ENCODE measurements around the gene BEND6. TPM values are rescaled to one million over a fixed set of nuclear protein-coding genes. Genes with fewer than 3 reads are reported as not detected.
A peak's percentile ranks its signal among the peaks of the same experiment; 100 is the strongest.

BEND6 gene
- total and polyA plus RNA-seq, 2 of the 8 experiments (the other 6 are each of a cell fraction or from before 2014, with no cell fraction given) = 0.71 to 2.1 TPM

DNA sequence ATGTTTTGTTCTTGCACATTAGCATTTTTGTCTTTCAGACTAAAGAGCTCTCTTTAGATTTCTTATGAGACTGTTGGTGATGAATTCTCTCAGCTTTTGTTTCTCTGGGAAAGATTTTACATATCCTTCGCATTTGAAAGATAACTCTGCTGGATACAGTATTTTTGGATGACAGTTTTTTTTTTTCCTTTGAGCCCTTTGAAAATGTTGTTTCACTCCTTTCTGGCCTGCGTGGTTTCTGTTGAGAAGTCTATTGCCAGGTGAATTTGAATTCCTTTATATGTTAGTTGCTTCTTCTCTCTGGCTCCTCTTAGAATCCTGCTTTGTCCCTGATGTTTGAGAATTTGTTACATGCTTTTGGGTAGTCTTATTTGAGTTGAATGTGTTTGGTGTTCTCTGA is 69.4 kb downstream of the BEND6 start:
- no peak overlapping the region for H3K23ac ChIP-seq (ENCODE audit: insufficient read length)
- H2BK5ac ChIP-seq (ENCODE audit: low read depth, low read length) = no peak overlapping the region
- H2BK15ac ChIP-seq (ENCODE audit: low read length) = no peak overlapping the region
- H4K20me1 ChIP-seq (replicated peaks in 1 of 2; ENCODE audit: control insufficient read depth in 1 of 2, insufficient read depth in 2 of 2, low read length in 2 of 2) = no peaks in the 10 kb centered on the region
- WGBS, 2 experiments (ENCODE audit: extremely low coverage in 1 of 2, insufficient coverage in 1 of 2, insufficient read length in 1 of 2, insufficient replicate concordance in 2 of 2, low coverage in 1 of 2, low lambda C conversion rate in 2 of 2, missing lambda C conversion rate in 1 of 2) = 13% methylated on average over 2 of the region's 2 CpGs; no CpG with 5 or more reads in 1 of the 2 experiments
- no peak overlapping the region for H2BK20ac ChIP-seq (ENCODE audit: low read length)
- FAIRE-seq = peak; percentile 24
- H2BK12ac ChIP-seq (ENCODE audit: low read depth, low read length) = no peak overlapping the region
- H3K56ac ChIP-seq (replicated peaks; ENCODE audit: insufficient read length, low read depth, low read length) = no peak overlapping the region
- H3K36me3 ChIP-seq (ENCODE audit: control insufficient read depth in 2 of 4, insufficient read depth in 4 of 4, low read length in 3 of 4) = no peaks in the 10 kb centered on the region
- H3K4me3 ChIP-seq (ENCODE audit: extremely low read depth in 1 of 4, insufficient read depth in 2 of 4, low read depth in 3 of 4, low read length in 4 of 4) = peak overlapping the region in 1 of 4 experiments; percentile 29; a peak in 1 of 8 replicates
- no peaks in the 10 kb centered on the region; a peak in 1 of 7 replicates for H3K27me3 ChIP-seq (replicated peaks in 1 of 4; ENCODE audit: control insufficient read depth in 3 of 4, extremely low read depth in 1 of 4, insufficient read depth in 3 of 4, low read length in 3 of 4)
- no peak overlapping the region for H2AK5ac ChIP-seq (ENCODE audit: low read depth, low read length)
- ChIA-PET CTCF (ENCODE audit: partially characterized antibody) (interaction anchor here (0.6 to 2.3 kb wide), 12 partner anchors 13 to 567 kb away, joined by 3 to 9 read pairs (median 4); no protein-coding TSS in a partner anchor), POLR2A (ENCODE audit: partially characterized antibody) (interaction anchor here (0.6 to 1.2 kb wide), 4 partner anchors 10 to 114 kb away, joined by 3 to 4 read pairs (median 4); no protein-coding TSS in a partner anchor)
- peak overlapping the region in 1 of 2 experiments; percentile 24; a peak in 1 of 4 replicates for H3K4me2 ChIP-seq (ENCODE audit: insufficient read depth in 1 of 2, low read depth in 2 of 2, low read length in 2 of 2)
- no peaks in the 10 kb centered on the region for H3K9me3 ChIP-seq (ENCODE audit: insufficient read depth in 2 of 2, low read depth in 1 of 2, low read length in 1 of 2)
- no peak overlapping the region for H3K14ac ChIP-seq (ENCODE audit: insufficient read length)
- peak overlapping the region; percentile 7 for H4K5ac ChIP-seq (ENCODE audit: insufficient read length, low read depth, low read length)
- peaks cover 4 to 16% (median 12%) of the 10 kb centered on the region in 4 experiments; a peak in 6 of 7 replicates for H3K4me1 ChIP-seq (replicated peaks in 1 of 4; ENCODE audit: control insufficient read depth in 3 of 4, insufficient read depth in 4 of 4, low read length in 3 of 4)
- H3K4ac ChIP-seq (replicated peaks; ENCODE audit: insufficient read length, low read depth, low read length) = no peak overlapping the region
- no peak overlapping the region for H4K8ac ChIP-seq (ENCODE audit: extremely low read depth, insufficient read depth, low read length)
- H2AFZ ChIP-seq (ENCODE audit: low read length) = no peak overlapping the region
- H3K79me2 ChIP-seq (ENCODE audit: control insufficient read depth in 1 of 2, insufficient read depth in 2 of 2, low read length in 2 of 2) = no peaks in the 10 kb centered on the region
- no peaks in the 10 kb centered on the region for H3K79me1 ChIP-seq (ENCODE audit: low read depth, low read length)
- no peak for DNase-seq (ENCODE audit: low read depth in 1 of 2, low spot score in 2 of 2)
- H3K27ac ChIP-seq (ENCODE audit: low read depth, low read length) = peak overlapping the region; percentile 35; the same call in 1 of the 2 replicates
- no peak overlapping the region for H3K9ac ChIP-seq (replicated peaks in 1 of 4; ENCODE audit: extremely low read depth in 1 of 4, low read depth in 3 of 4, low read length in 3 of 4)
- H3K18ac ChIP-seq (ENCODE audit: extremely low read depth, low read length) = no peak overlapping the region
- H2BK120ac ChIP-seq (replicated peaks; ENCODE audit: low read depth, low read length) = no peak overlapping the region
- no peak overlapping the region for H4K91ac ChIP-seq (replicated peaks; ENCODE audit: insufficient read length, low read length)
- no peaks in the 10 kb centered on the region for H3K23me2 ChIP-seq (ENCODE audit: low read depth, low read length)
- no peak for TF ChIP-seq KDM1A (IDR thresholded peaks at IDR 0.05; ENCODE audit: borderline replicate concordance, low read length)
- no peak for TF ChIP-seq GABPA (IDR thresholded peaks at IDR 0.05; ENCODE audit: borderline replicate concordance, insufficient read depth, low read length)
- no peak for TF ChIP-seq BACH1 (IDR thresholded peaks at IDR 0.05; ENCODE audit: low read length)
- TF ChIP-seq NRF1 (IDR thresholded peaks at IDR 0.05; ENCODE audit: low read depth, low read length) = no peak
